ENCODE measurements around the gene NECAB3. TPM values are rescaled to one million over a fixed set of nuclear protein-coding genes. Genes with fewer than 3 reads are reported as not detected.
A peak's percentile ranks its signal among the peaks of the same experiment; 100 is the strongest.

The NECAB3 gene
- total and polyA plus RNA-seq, 2 of the 13 experiments (the other 11 are each of a cell fraction or from before 2014, with no cell fraction given): 61.5 to 65.5 TPM

GRCh38 chr20:33719277-33719988 is 45.2 kb upstream of the NECAB3 start (continued):
- TF ChIP-seq MAFK (conservative IDR thresholded peaks at IDR 0.05 in 1 of 2, IDR thresholded peaks at IDR 0.05 in 1 of 2; ENCODE audit: low read length in 2 of 2): no peak
- no peak for TF ChIP-seq BCL6 (CRISPR knock-in tag; IDR thresholded peaks at IDR 0.05)
- no peak for TF ChIP-seq TBL1XR1 (IDR thresholded peaks at IDR 0.05; ENCODE audit: borderline replicate concordance, low read length, partially characterized antibody)
- 0 out of 2 replicates have a peak, but pooled peaks have one; percentile 18 for TF ChIP-seq ZNF281 (CRISPR knock-in tag; IDR thresholded peaks at IDR 0.05; ENCODE audit: borderline replicate concordance)
- TF ChIP-seq ZNF329 (CRISPR knock-in tag; IDR thresholded peaks at IDR 0.05; ENCODE audit: low read depth): no peak
- TF ChIP-seq HDAC2 (CRISPR knock-in tag; IDR thresholded peaks at IDR 0.05): peak; percentile 11; the same call in 1 of the 2 replicates
- 0 out of 2 replicates have a peak, but pooled peaks have one; percentile 24 for TF ChIP-seq MEIS1 (CRISPR knock-in tag; IDR thresholded peaks at IDR 0.05; ENCODE audit: borderline replicate concordance)
- no peak for TF ChIP-seq SRSF9 (IDR thresholded peaks at IDR 0.05; ENCODE audit: borderline replicate concordance, insufficient read depth, low read depth, low read length, poor library complexity, severe bottlenecking)
- TF ChIP-seq ZNF777 (CRISPR knock-in tag; IDR thresholded peaks at IDR 0.05): 0 out of 2 replicates have a peak, but pooled peaks have one; percentile 6
- no peak for TF ChIP-seq ZNF713 (CRISPR knock-in tag; IDR thresholded peaks at IDR 0.05)
- TF ChIP-seq ZNF30 (CRISPR knock-in tag; IDR thresholded peaks at IDR 0.05): no peak
- no peak for TF ChIP-seq ZNF550 (CRISPR knock-in tag; IDR thresholded peaks at IDR 0.05; ENCODE audit: borderline replicate concordance)
- TF ChIP-seq KAT8 (CRISPR knock-in tag; IDR thresholded peaks at IDR 0.05): no peak
- 0 out of 2 replicates have a peak, but pooled peaks have one; percentile 80 for TF ChIP-seq ZNF572 (CRISPR knock-in tag; IDR thresholded peaks at IDR 0.05)
- no peak for TF ChIP-seq CREM (IDR thresholded peaks at IDR 0.05)
- TF ChIP-seq CREM (CRISPR knock-in tag; IDR thresholded peaks at IDR 0.05): no peak
- TF ChIP-seq ZNF605 (CRISPR knock-in tag; IDR thresholded peaks at IDR 0.05): 0 out of 2 replicates have a peak, but pooled peaks have one; percentile 25
- TF ChIP-seq ZNF790 (CRISPR knock-in tag; IDR thresholded peaks at IDR 0.05; ENCODE audit: borderline replicate concordance): 0 out of 2 replicates have a peak, but pooled peaks have one; percentile 6
- 0 out of 2 replicates have a peak, but pooled peaks have one; percentile 29 for TF ChIP-seq PAXIP1 (CRISPR knock-in tag; conservative IDR thresholded peaks at IDR 0.05)
- no peak for TF ChIP-seq KDM5B (CRISPR knock-in tag; IDR thresholded peaks at IDR 0.05; ENCODE audit: borderline replicate concordance)
- no peak for TF ChIP-seq RFX5 (IDR thresholded peaks at IDR 0.05; ENCODE audit: low read depth, low read length)
